GM12801 (cell line): ENCODE measurements around the gene SORL1-AS1.

Experiments used
- CTCF ChIP-seq: IDR thresholded peaks from one replicate; pipeline ENCODE4 v1.5.1; 2011; ENCODE audit warnings: control low read depth; ENCODE audit not compliant: insufficient read length; ENCODE audit errors: extremely low read depth

The SORL1-AS1 gene

GRCh38 chr11:121479698-121480238 is 27.0 kb upstream of the SORL1-AS1 start:
- no peak for TF ChIP-seq CTCF

- TF ChIP-seq CTCF = no peak
These were observed 26.3 kb upstream of the SORL1-AS1 start for GRCh38 chr11:121478895-121479697.

GRCh38 chr11:121478226-121478894 is 25.6 kb upstream of the SORL1-AS1 start:
- TF ChIP-seq CTCF = no peak

GRCh38 chr11:121476379-121477032 is 23.7 kb upstream of the SORL1-AS1 start:
- TF ChIP-seq CTCF = no peak

GRCh38 chr11:121474680-121475079 is 21.9 kb upstream of the SORL1-AS1 start:
- no peak for TF ChIP-seq CTCF

- TF ChIP-seq CTCF = no peak
These were observed 20.5 kb upstream of the SORL1-AS1 start for GRCh38 chr11:121473064-121473777.
